Stimulated activated CD4-positive, alpha-beta T cell treated with anti-CD3 and anti-CD28 coated beads, TNF-alpha, amount 100 ng/mL, for 4 hours (primary cell): Measurements from ENCODE around the gene STIM1.
A peak's percentile ranks its signal among the peaks of the same experiment; 100 is the strongest.
"Not testable (repeated sequence)": the region's sequence is repeated elsewhere in the genome, so short reads cannot be mapped to it uniquely, and the experiment has no call there.

Source experiments
- DNase-seq, 3 experiments: peaks; one replicate each; pipeline ENCODE4 v3.0.0-alpha.2; 2020; ENCODE audit warnings: low read depth in 3 of 3

STIM1 gene

GRCh38 chr11:3885855-3886254 lies 30.4 kb downstream of the STIM1 start:
- DNase-seq = no peak

- no peak for DNase-seq
These were observed 31.5 kb downstream of the STIM1 start for GRCh38 chr11:3886985-3887384.

- DNase-seq = no peak
These were observed 33.4 kb downstream of the STIM1 start for GRCh38 chr11:3888876-3889275.

- no peak for DNase-seq
These were observed 34.5 kb downstream of the STIM1 start for GRCh38 chr11:3890014-3890413.

- no peak for DNase-seq
These were observed 35.3 kb downstream of the STIM1 start for GRCh38 chr11:3890806-3891205.

- DNase-seq = no peak
These were observed 36.3 kb downstream of the STIM1 start for GRCh38 chr11:3891751-3892150.

- DNase-seq = no peak
These were observed 36.7 kb downstream of the STIM1 start for GRCh38 chr11:3892156-3892555.

- no peak for DNase-seq
These were observed 37.8 kb downstream of the STIM1 start for GRCh38 chr11:3893311-3893710.

GRCh38 chr11:3894128-3894731 lies 38.8 kb downstream of the STIM1 start:
- no peak for DNase-seq

- no peak for DNase-seq
These were observed 41.2 kb downstream of the STIM1 start for GRCh38 chr11:3896644-3897043.

- not testable (repeated sequence) for DNase-seq
These were observed 44.8 kb downstream of the STIM1 start for GRCh38 chr11:3900230-3900629.

GRCh38 chr11:3901249-3902025 lies 46.0 kb downstream of the STIM1 start:
- DNase-seq = no peak

- DNase-seq = no peak
These were observed 47.0 kb downstream of the STIM1 start for GRCh38 chr11:3902441-3902840.

GRCh38 chr11:3903207-3903896 lies 47.9 kb downstream of the STIM1 start:
- DNase-seq = no peak

- DNase-seq = no peak
These were observed 48.8 kb downstream of the STIM1 start for GRCh38 chr11:3904228-3904627.

- DNase-seq = peak in 2 of 3 experiments; percentile 37 to 38
These were observed 49.9 kb downstream of the STIM1 start for GRCh38 chr11:3905080-3905953.

GRCh38 chr11:3906166-3906565 lies 50.7 kb downstream of the STIM1 start:
- no peak for DNase-seq

- no peak for DNase-seq
These were observed 52.1 kb downstream of the STIM1 start for GRCh38 chr11:3907590-3907989.

GRCh38 chr11:3909901-3910300 lies 54.4 kb downstream of the STIM1 start:
- no peak for DNase-seq

GRCh38 chr11:3911908-3912505 lies 56.5 kb downstream of the STIM1 start:
- DNase-seq = no peak

- no peak for DNase-seq
These were observed 58.5 kb downstream of the STIM1 start for GRCh38 chr11:3913921-3914320.

GRCh38 chr11:3914805-3915204 lies 59.3 kb downstream of the STIM1 start:
- DNase-seq = no peak
